IMR-90 (cell line): ENCODE results near the gene SLCO3A1. TPM values are rescaled to one million over a fixed set of nuclear protein-coding genes. Genes with fewer than 3 reads are reported as not detected.

ENCODE experiments used
- ATAC-seq: fragments of 200-7000 bp; cut with Tn5 transposase; 2 replicates; pipeline ENCODE4 v1.9.1; 2020; ENCODE audit warnings: low read depth, mild to moderate bottlenecking, moderate library complexity
- BruUV-seq: library from RNA; stranded (reverse); fragments of 400-500 nt; replicated peaks from 2 replicates; lab custom pipeline; 2021; lab: Mats Ljungman, UMichigan
- CTCF ChIA-PET: fragments of 300-600 bp; formaldehyde crosslinking; extraction: SDS; loops from one replicate; lab custom pipeline; 2021; ENCODE audit warnings: antibody characterized with exemption; lab: Yijun Ruan, JAX
- POLR2A ChIA-PET: fragments of 300-600 bp; sonication (Branson Sonifier 250); formaldehyde crosslinking; loops from one replicate; lab custom pipeline; 2022; ENCODE audit warnings: antibody characterized with exemption; ENCODE audit not compliant: unreplicated experiment; lab: Charles Lee
- DNase-seq: peaks from one replicate; pipeline ENCODE4 v3.0.0; 2013
- H2AFZ ChIP-seq: replicated peaks from 2 replicates; pipeline ENCODE3; 2013; ENCODE audit warnings: low read length, mild to moderate bottlenecking; ENCODE audit not compliant: poor library complexity
- H2AK5ac ChIP-seq: 2 replicates; pipeline ENCODE4 v1.6.1; 2013; ENCODE audit warnings: low read depth, low read length, inconsistent platforms
- H2AK9ac ChIP-seq: replicated peaks from 2 replicates; pipeline ENCODE3; 2013; ENCODE audit warnings: mild to moderate bottlenecking, low read depth, low read length, moderate library complexity; ENCODE audit not compliant: poor library complexity
- H2BK120ac ChIP-seq: 2 replicates; pipeline ENCODE4 v1.6.1; 2013; ENCODE audit warnings: low read depth, low read length, inconsistent platforms
- H2BK15ac ChIP-seq: 3 replicates; pipeline ENCODE4 v1.6.1; 2013; ENCODE audit warnings: low read depth, low read length, inconsistent platforms
- H2BK20ac ChIP-seq: 2 replicates; pipeline ENCODE4 v1.6.1; 2013; ENCODE audit warnings: low read depth, mild to moderate bottlenecking, inconsistent platforms, low read length, moderate library complexity
- H2BK5ac ChIP-seq: 2 replicates; pipeline ENCODE4 v1.6.1; 2013; ENCODE audit warnings: mild to moderate bottlenecking, low read depth, low read length, inconsistent platforms; ENCODE audit not compliant: poor library complexity, severe bottlenecking
- H3K14ac ChIP-seq: replicated peaks from 2 replicates; pipeline ENCODE4 v1.6.1; 2013; ENCODE audit warnings: low read depth, low read length, inconsistent platforms
- H3K18ac ChIP-seq: 2 replicates; pipeline ENCODE4 v1.6.1; 2013; ENCODE audit warnings: low read depth, low read length, control low read depth
- H3K23ac ChIP-seq: 2 replicates; pipeline ENCODE4 v1.6.1; 2013; ENCODE audit warnings: low read depth, low read length, inconsistent platforms
- H3K27ac ChIP-seq: 2 replicates; pipeline ENCODE4 v1.5.1; 2013; ENCODE audit warnings: mild to moderate bottlenecking, control low read depth, low read length; ENCODE audit not compliant: insufficient read depth
- H3K27me3 ChIP-seq: 2 replicates; pipeline ENCODE4 v1.6.1; 2013; ENCODE audit warnings: low read length; ENCODE audit not compliant: control insufficient read depth, insufficient read depth
- H3K36me3 ChIP-seq: 2 replicates; pipeline ENCODE4 v1.6.1; 2013; ENCODE audit warnings: low read length, mixed read lengths; ENCODE audit not compliant: control insufficient read depth, insufficient read depth
- H3K4ac ChIP-seq: 2 replicates; pipeline ENCODE4 v1.6.1; 2013; ENCODE audit warnings: low read depth, low read length, inconsistent platforms
- H3K4me1 ChIP-seq: 2 replicates; pipeline ENCODE4 v1.6.1; 2013; ENCODE audit warnings: low read length, mixed read lengths; ENCODE audit not compliant: control insufficient read depth, insufficient read depth
- H3K4me2 ChIP-seq: 2 replicates; pipeline ENCODE4 v1.6.1; 2013; ENCODE audit warnings: low read depth, mild to moderate bottlenecking, control low read depth, low read length, moderate library complexity
- H3K4me3 ChIP-seq: 2 replicates; pipeline ENCODE4 v1.5.1; 2013; ENCODE audit warnings: low read depth, mild to moderate bottlenecking, control low read depth, low read length, moderate library complexity; ENCODE audit not compliant: insufficient read depth
- H3K56ac ChIP-seq: 2 replicates; pipeline ENCODE4 v1.6.1; 2013; ENCODE audit warnings: low read length, inconsistent platforms; ENCODE audit not compliant: insufficient read depth; ENCODE audit errors: extremely low read depth
- H3K79me1 ChIP-seq, 2 experiments: 2 replicates each; pipeline ENCODE4 v1.6.1; 2013; ENCODE audit warnings: low read length in 2 of 2, inconsistent platforms in 1 of 2, low read depth in 1 of 2
- H3K9ac ChIP-seq: 2 replicates; pipeline ENCODE4 v1.6.1; 2013; ENCODE audit warnings: low read depth, low read length, control low read depth
- H3K9me1 ChIP-seq: 2 replicates; pipeline ENCODE4 v1.6.1; 2013; ENCODE audit warnings: low read length, inconsistent platforms; ENCODE audit not compliant: insufficient read depth
- H3K9me3 ChIP-seq: 2 replicates; pipeline ENCODE4 v1.6.1; 2013; ENCODE audit warnings: low read length; ENCODE audit not compliant: control insufficient read depth, insufficient read depth
- H4K20me1 ChIP-seq: 2 replicates; pipeline ENCODE4 v1.6.1; 2013; ENCODE audit warnings: low read length, inconsistent platforms; ENCODE audit not compliant: insufficient read depth
- H4K5ac ChIP-seq: 2 replicates; pipeline ENCODE4 v1.6.1; 2013; ENCODE audit warnings: mild to moderate bottlenecking, low read depth, low read length, control low read depth
- H4K8ac ChIP-seq, 2 experiments: 2 replicates each; pipeline ENCODE4 v1.6.1; 2013; ENCODE audit warnings: low read depth in 2 of 2, low read length in 2 of 2, control low read depth in 1 of 2, inconsistent platforms in 1 of 2
- H4K91ac ChIP-seq: 2 replicates; pipeline ENCODE4 v1.6.1; 2013; ENCODE audit warnings: low read depth, low read length, inconsistent platforms; ENCODE audit not compliant: insufficient read depth
- BHLHE40 ChIP-seq: fragments of 150-350 bp; IDR thresholded peaks from 2 replicates; pipeline ENCODE4 v1.6.1; 2016; ENCODE audit warnings: mild to moderate bottlenecking, low read depth, low read length
- CEBPB ChIP-seq: IDR thresholded peaks from 2 replicates; pipeline ENCODE4 v1.6.1; 2012; ENCODE audit warnings: low read depth, low read length, improper control_type of control experiment
- CHD1 ChIP-seq: IDR thresholded peaks from 2 replicates; pipeline ENCODE4 v1.6.1; 2012; ENCODE audit warnings: low read depth, low read length, improper control_type of control experiment
- FOS ChIP-seq: fragments of 150-350 bp; IDR thresholded peaks from 2 replicates; pipeline ENCODE4 v1.6.1; 2016; ENCODE audit warnings: low read depth, low read length
- MAFK ChIP-seq: IDR thresholded peaks from 2 replicates; pipeline ENCODE4 v1.6.1; 2012; ENCODE audit warnings: low read depth, low read length, improper control_type of control experiment
- MAZ ChIP-seq: IDR thresholded peaks from 2 replicates; pipeline ENCODE4 v1.6.1; 2012; ENCODE audit warnings: low read depth, mild to moderate bottlenecking, low read length, improper control_type of control experiment, moderate library complexity, borderline replicate concordance
- MXI1 ChIP-seq: IDR thresholded peaks from 2 replicates; pipeline ENCODE4 v1.6.1; 2012; ENCODE audit warnings: low read depth, mild to moderate bottlenecking, low read length, moderate library complexity, borderline replicate concordance
- NFE2L2 ChIP-seq: fragments of 150-350 bp; IDR thresholded peaks from 2 replicates; pipeline ENCODE4 v1.6.1; 2016; ENCODE audit warnings: low read depth, mild to moderate bottlenecking, low read length
- POLR2A ChIP-seq: IDR thresholded peaks from 2 replicates; pipeline ENCODE4 v1.6.1; 2012; ENCODE audit warnings: mild to moderate bottlenecking, low read depth, low read length
- RAD21 ChIP-seq: IDR thresholded peaks from 2 replicates; pipeline ENCODE4 v1.6.1; 2012; ENCODE audit warnings: low read length, improper control_type of control experiment
- RCOR1 ChIP-seq: IDR thresholded peaks from 2 replicates; pipeline ENCODE4 v1.6.1; 2012; ENCODE audit warnings: mild to moderate bottlenecking, low read length, improper control_type of control experiment; ENCODE audit not compliant: insufficient replicate concordance
- SMC3 ChIP-seq: fragments of 150-350 bp; IDR thresholded peaks from 2 replicates; pipeline ENCODE4 v1.6.1; 2016; ENCODE audit warnings: low read depth, mild to moderate bottlenecking, antibody characterized with exemption, low read length, moderate library complexity
- WGBS, 2 experiments: methylation state at CpG; one replicate each; pipeline versions ENCODE4 v1.1.5 to v1.1.7; 2013; ENCODE audit warnings: missing lambda C conversion rate in 2 of 2; ENCODE audit not compliant: insufficient read length in 1 of 2; ENCODE audit errors: extremely low coverage in 2 of 2; 5-methylcytosine and 5-hydroxymethylcytosine counted together
- dilution Hi-C: fragments of 300-500 bp; cut with HindIII; formaldehyde crosslinking; loops from one replicate; pipeline ENCODE4 v1.14.3; 2018; ENCODE audit warnings: low sequenced_read_pairs; ENCODE audit not compliant: unreplicated experiment
- in situ Hi-C: fragments of 300-500 bp; cut with MboI; formaldehyde crosslinking; loops from 3 replicates; pipeline ENCODE4 v1.14.3; 2019; ENCODE audit warnings: low sequenced_read_pairs, inconsistent platforms, mixed read lengths
- intact Hi-C: fragments of 100-400 bp; cut with micrococcal nuclease; formaldehyde crosslinking; loops from 2 replicates; pipeline ENCODE4 v1.10.0; 2022
- polyA plus RNA-seq, 3 experiments: library from polyadenylated mRNA; depleted of rRNA; stranded (reverse); fragments of >200 nt; gene quantifications; 2 replicates each; pipeline ENCODE4 v1.2.3, GENCODE V29; 2012; ENCODE audit warnings: low replicate concordance in 1 of 3
- total RNA-seq: library from RNA; depleted of rRNA; stranded (reverse); fragments of >200 nt; gene quantifications from 2 replicates; pipeline ENCODE4 v1.2.3, GENCODE V29; 2012
- TF ChIP-seq, protein P1 (sequence below): fragments of 150-350 bp; IDR thresholded peaks from 2 replicates; pipeline ENCODE4 v1.6.1; 2016; ENCODE audit warnings: low read depth, mild to moderate bottlenecking, low read length, moderate library complexity, borderline replicate concordance
- TF ChIP-seq, protein P2 (sequence below): conservative IDR thresholded peaks from 2 replicates; pipeline ENCODE4 v1.5.1; 2012; ENCODE audit warnings: mild to moderate bottlenecking, low read depth, low read length, improper control_type of control experiment
- TF ChIP-seq, protein P3 (sequence below): fragments of 150-350 bp; IDR thresholded peaks from 2 replicates; pipeline ENCODE4 v1.6.1; 2017; ENCODE audit warnings: mild to moderate bottlenecking, antibody characterized with exemption, low read length, low read depth

Gene SLCO3A1
- total and polyA plus RNA-seq, 2 of the 4 experiments (the other 2 are of a cell fraction): 4.7 to 8.1 TPM

DNA sequence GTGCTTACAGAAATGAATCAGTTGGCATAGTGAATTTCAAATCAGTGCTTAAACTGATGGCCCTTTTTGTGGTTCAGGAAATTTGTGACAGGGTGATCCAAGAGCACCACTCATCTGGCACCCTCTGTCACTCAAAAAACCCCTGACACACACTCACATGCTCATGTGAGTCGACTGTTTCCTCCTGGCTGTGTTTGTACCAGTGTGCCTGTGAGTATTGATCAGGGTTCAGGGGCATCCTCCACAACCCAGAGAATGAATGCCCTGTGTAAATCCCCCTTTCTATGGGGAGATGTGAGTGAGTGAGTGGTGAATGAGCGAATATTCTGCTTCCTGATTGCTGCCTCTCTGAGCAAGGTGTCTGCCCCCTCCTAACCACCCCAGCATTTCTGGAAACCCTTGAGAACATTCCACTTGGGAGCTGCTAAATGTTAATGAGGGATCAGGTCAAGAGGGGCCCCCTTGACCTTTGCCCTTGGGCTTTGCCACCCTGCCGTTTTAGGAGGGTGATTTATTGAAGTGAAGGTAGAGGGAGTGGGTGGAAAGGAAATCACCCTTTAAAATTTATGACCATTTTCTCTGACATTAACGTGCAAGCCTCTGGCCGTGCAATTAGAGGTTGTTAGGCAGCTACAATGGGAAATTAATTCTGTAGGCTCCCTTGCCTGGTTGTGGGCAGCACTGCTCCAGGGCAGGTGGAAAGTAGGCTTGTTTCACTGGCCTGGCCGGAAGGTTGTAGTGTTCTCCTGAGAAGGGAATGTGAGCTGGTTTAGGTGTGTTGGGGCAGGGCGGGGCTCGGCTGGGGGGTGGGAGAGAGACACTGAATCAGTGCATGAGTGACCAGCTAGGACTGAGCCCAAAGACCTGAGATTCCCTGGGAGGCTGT is 87.2 kb downstream of the SLCO3A1 start:
- intact Hi-C loops: loop anchor here (10.0 kb wide), 2 partner anchors 134 to 636 kb away; no protein-coding TSS in a partner anchor
- no peak for TF ChIP-seq MAFK
- TF ChIP-seq, protein P1, sequence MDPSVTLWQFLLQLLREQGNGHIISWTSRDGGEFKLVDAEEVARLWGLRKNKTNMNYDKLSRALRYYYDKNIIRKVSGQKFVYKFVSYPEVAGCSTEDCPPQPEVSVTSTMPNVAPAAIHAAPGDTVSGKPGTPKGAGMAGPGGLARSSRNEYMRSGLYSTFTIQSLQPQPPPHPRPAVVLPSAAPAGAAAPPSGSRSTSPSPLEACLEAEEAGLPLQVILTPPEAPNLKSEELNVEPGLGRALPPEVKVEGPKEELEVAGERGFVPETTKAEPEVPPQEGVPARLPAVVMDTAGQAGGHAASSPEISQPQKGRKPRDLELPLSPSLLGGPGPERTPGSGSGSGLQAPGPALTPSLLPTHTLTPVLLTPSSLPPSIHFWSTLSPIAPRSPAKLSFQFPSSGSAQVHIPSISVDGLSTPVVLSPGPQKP: no peak
- TF ChIP-seq SMC3: no peak
- no peak for TF ChIP-seq CEBPB
- TF ChIP-seq, protein P2, sequence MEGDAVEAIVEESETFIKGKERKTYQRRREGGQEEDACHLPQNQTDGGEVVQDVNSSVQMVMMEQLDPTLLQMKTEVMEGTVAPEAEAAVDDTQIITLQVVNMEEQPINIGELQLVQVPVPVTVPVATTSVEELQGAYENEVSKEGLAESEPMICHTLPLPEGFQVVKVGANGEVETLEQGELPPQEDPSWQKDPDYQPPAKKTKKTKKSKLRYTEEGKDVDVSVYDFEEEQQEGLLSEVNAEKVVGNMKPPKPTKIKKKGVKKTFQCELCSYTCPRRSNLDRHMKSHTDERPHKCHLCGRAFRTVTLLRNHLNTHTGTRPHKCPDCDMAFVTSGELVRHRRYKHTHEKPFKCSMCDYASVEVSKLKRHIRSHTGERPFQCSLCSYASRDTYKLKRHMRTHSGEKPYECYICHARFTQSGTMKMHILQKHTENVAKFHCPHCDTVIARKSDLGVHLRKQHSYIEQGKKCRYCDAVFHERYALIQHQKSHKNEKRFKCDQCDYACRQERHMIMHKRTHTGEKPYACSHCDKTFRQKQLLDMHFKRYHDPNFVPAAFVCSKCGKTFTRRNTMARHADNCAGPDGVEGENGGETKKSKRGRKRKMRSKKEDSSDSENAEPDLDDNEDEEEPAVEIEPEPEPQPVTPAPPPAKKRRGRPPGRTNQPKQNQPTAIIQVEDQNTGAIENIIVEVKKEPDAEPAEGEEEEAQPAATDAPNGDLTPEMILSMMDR: no peak
- no peak for TF ChIP-seq BHLHE40
- TF ChIP-seq, protein P3, sequence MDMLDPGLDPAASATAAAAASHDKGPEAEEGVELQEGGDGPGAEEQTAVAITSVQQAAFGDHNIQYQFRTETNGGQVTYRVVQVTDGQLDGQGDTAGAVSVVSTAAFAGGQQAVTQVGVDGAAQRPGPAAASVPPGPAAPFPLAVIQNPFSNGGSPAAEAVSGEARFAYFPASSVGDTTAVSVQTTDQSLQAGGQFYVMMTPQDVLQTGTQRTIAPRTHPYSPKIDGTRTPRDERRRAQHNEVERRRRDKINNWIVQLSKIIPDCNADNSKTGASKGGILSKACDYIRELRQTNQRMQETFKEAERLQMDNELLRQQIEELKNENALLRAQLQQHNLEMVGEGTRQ: no peak
- TF ChIP-seq RCOR1: no peak
- no peak for TF ChIP-seq MXI1
- no peak for TF ChIP-seq POLR2A
- TF ChIP-seq RAD21: no peak
- no peak for TF ChIP-seq MAZ
- no peak for TF ChIP-seq CHD1
- no peak for TF ChIP-seq FOS
- TF ChIP-seq NFE2L2: no peak
- H3K27ac ChIP-seq: no peak overlapping the region
- H3K9me3 ChIP-seq: no peaks in the 10 kb centered on the region
- CTCF ChIA-PET: no interaction called here
- no peak overlapping the region for H4K91ac ChIP-seq
- 76% methylated on average over 4 of the region's 8 CpGs; no CpG with 5 or more reads in 1 of the 2 experiments for WGBS, 2 experiments
- no peak overlapping the region for H2AK9ac ChIP-seq
- H3K27me3 ChIP-seq: no peaks in the 10 kb centered on the region
- POLR2A ChIA-PET: no interaction called here
- no peaks in the 10 kb centered on the region for H4K20me1 ChIP-seq
- no peak overlapping the region for H2BK120ac ChIP-seq
- H4K5ac ChIP-seq: no peak overlapping the region
- H2BK5ac ChIP-seq: no peak overlapping the region
- dilution Hi-C loops: no loop called here
- no peak overlapping the region for H3K56ac ChIP-seq
- ATAC-seq (no peak), DNase-seq (no peak)
- no peak overlapping the region for H3K14ac ChIP-seq
- no peak overlapping the region for H3K18ac ChIP-seq
- BruUV-seq: no TSS peak
- no peak overlapping the region for H2AK5ac ChIP-seq
- H3K4me2 ChIP-seq: no peak overlapping the region
- H2BK20ac ChIP-seq: no peak overlapping the region
- in situ Hi-C loops: no loop called here
- H3K4me3 ChIP-seq: no peak overlapping the region
- H2BK15ac ChIP-seq: no peak overlapping the region
- H3K9me1 ChIP-seq: no peaks in the 10 kb centered on the region
- peaks cover 7% of the 10 kb centered on the region; the same call in 1 of the 2 replicates for H3K4me1 ChIP-seq
- no peak overlapping the region for H3K4ac ChIP-seq
- no peak overlapping the region for H3K23ac ChIP-seq
- H4K8ac ChIP-seq: no peak overlapping the region
- H3K79me1 ChIP-seq: peaks cover 3 to 11% of the 10 kb centered on the region in 2 experiments; a peak in 2 of 4 replicates
- H3K36me3 ChIP-seq: no peaks in the 10 kb centered on the region
- H3K9ac ChIP-seq: no peak overlapping the region
- H2AFZ ChIP-seq: no peak overlapping the region
